HepG2 (cell line): ENCODE data around the gene PFKFB2. TPM values are rescaled to one million over a fixed set of nuclear protein-coding genes. Genes with fewer than 3 reads are reported as not detected.

Experiments
- CENPX ChIP-seq: sonication (generic); formaldehyde crosslinking; IDR thresholded peaks from 2 replicates; pipeline ENCODE4 v1.9.0; 2021; ENCODE audit warnings: mild to moderate bottlenecking, missing genetic modification reagents, moderate library complexity
- DNMT3B ChIP-seq: conservative IDR thresholded peaks from 2 replicates; pipeline ENCODE4 v1.6.1; 2016; ENCODE audit warnings: missing biosample characterization, control low read depth
- FLYWCH1 ChIP-seq: sonication (generic); formaldehyde crosslinking; IDR thresholded peaks from 2 replicates; pipeline ENCODE4 v1.8.1; 2023; ENCODE audit warnings: mild to moderate bottlenecking, missing genetic modification reagents
- MZF1 ChIP-seq: sonication (generic); formaldehyde crosslinking; IDR thresholded peaks from 2 replicates; pipeline ENCODE4 v1.8.1; 2023; ENCODE audit warnings: mild to moderate bottlenecking, missing genetic modification reagents, borderline replicate concordance
- NAIF1 ChIP-seq: sonication (generic); formaldehyde crosslinking; IDR thresholded peaks from 2 replicates; pipeline ENCODE4 v1.5.0; 2020; ENCODE audit warnings: mild to moderate bottlenecking, missing genetic modification reagents, borderline replicate concordance
- NR2F1 ChIP-seq, 2 experiments: fragments of 450-650 bp in 1 of 2; formaldehyde crosslinking in 1 of 2; IDR thresholded peaks; 2 replicates each; pipeline versions ENCODE4 v1.5.0 to v1.6.1; 2016 to 2020; ENCODE audit warnings: mild to moderate bottlenecking in 1 of 2, missing compliant biosample characterization in 1 of 2, missing genetic modification reagents in 1 of 2, moderate library complexity in 1 of 2
- NR2F6 ChIP-seq, 2 experiments: IDR thresholded peaks; 2 replicates each; pipeline ENCODE4 v1.6.1; 2016; ENCODE audit warnings: antibody characterized with exemption in 1 of 2, mild to moderate bottlenecking in 1 of 2
- ZNF510 ChIP-seq: sonication (generic); formaldehyde crosslinking; IDR thresholded peaks from 2 replicates; pipeline ENCODE4 v1.4.0; 2020; ENCODE audit warnings: low read depth, mild to moderate bottlenecking, missing genetic modification reagents
- ZNF670 ChIP-seq: sonication (generic); formaldehyde crosslinking; IDR thresholded peaks from 2 replicates; pipeline ENCODE4 v1.8.0; 2022; ENCODE audit warnings: mild to moderate bottlenecking, missing genetic modification reagents, borderline replicate concordance
- ZNF749 ChIP-seq: sonication (generic); formaldehyde crosslinking; IDR thresholded peaks from 2 replicates; pipeline ENCODE4 v1.8.0; 2022; ENCODE audit warnings: mild to moderate bottlenecking, missing genetic modification reagents, moderate library complexity, borderline replicate concordance
- ZNF777 ChIP-seq: sonication (generic); formaldehyde crosslinking; IDR thresholded peaks from 2 replicates; pipeline ENCODE4 v1.4.0; 2020; ENCODE audit warnings: missing genetic modification reagents
- polyA plus RNA-seq, 8 experiments: library from polyadenylated mRNA; depleted of rRNA in 3 of 8; stranded (reverse) in 7 of 8; unstranded in 1 of 8; fragments of >200 nt; fragmentation: Illumina TruSeq in 4 of 8; extraction: Trizol in 4 of 8; gene quantifications; 2 replicates each; pipeline versions ENCODE4 v1.2.1 to v1.2.3, GENCODE V29; 2011 to 2016; ENCODE audit warnings: low read depth in 4 of 8, missing spikeins in 1 of 8, mixed read lengths in 1 of 8; ENCODE audit not compliant: insufficient read depth in 1 of 8
- total RNA-seq, 5 experiments: library from RNA; depleted of rRNA; stranded (reverse); fragments of >200 nt; fragmentation: Illumina TruSeq; extraction: Trizol; gene quantifications; 2 replicates each; pipeline ENCODE4 v1.2.3, GENCODE V29; 2016; ENCODE audit warnings: low read depth in 1 of 5
- TF ChIP-seq, protein P1 (sequence below), 2 experiments: sonication (generic) in 1 of 2; formaldehyde crosslinking in 1 of 2; IDR thresholded peaks; 2 replicates each; pipeline versions ENCODE4 v1.5.1 to v1.6.1; 2011 to 2020; ENCODE audit warnings: borderline replicate concordance in 1 of 2, low read depth in 1 of 2, low read length in 1 of 2, mild to moderate bottlenecking in 1 of 2, missing genetic modification reagents in 1 of 2, moderate library complexity in 1 of 2
- TF ChIP-seq, protein P2 (sequence below): sonication (generic); formaldehyde crosslinking; IDR thresholded peaks from 2 replicates; pipeline ENCODE4 v1.5.1; 2020; ENCODE audit warnings: missing genetic modification reagents, mild to moderate bottlenecking, borderline replicate concordance
- TF ChIP-seq, protein P3 (sequence below): IDR thresholded peaks from 2 replicates; pipeline ENCODE4 v1.6.1; 2016; ENCODE audit warnings: low read depth
- TF ChIP-seq, protein P4 (sequence below): sonication (generic); formaldehyde crosslinking; IDR thresholded peaks from 2 replicates; pipeline ENCODE4 v1.5.0; 2020; ENCODE audit warnings: missing genetic modification reagents, mild to moderate bottlenecking, borderline replicate concordance
- TF ChIP-seq, protein P5 (sequence below): sonication (generic); formaldehyde crosslinking; IDR thresholded peaks from 2 replicates; pipeline ENCODE4 v1.8.0; 2022; ENCODE audit warnings: mild to moderate bottlenecking, missing genetic modification reagents, moderate library complexity
- TF ChIP-seq, protein P6 (sequence below): IDR thresholded peaks from 2 replicates; pipeline ENCODE4 v1.6.1; 2012; ENCODE audit warnings: inconsistent platforms
- TF ChIP-seq, protein P7 (sequence below): sonication (generic); formaldehyde crosslinking; IDR thresholded peaks from 2 replicates; pipeline ENCODE4 v1.5.0; 2020; ENCODE audit warnings: mild to moderate bottlenecking, missing genetic modification reagents, borderline replicate concordance
- TF ChIP-seq, protein P8 (sequence below): sonication (generic); formaldehyde crosslinking; IDR thresholded peaks from 2 replicates; pipeline ENCODE4 v1.4.0; 2020; ENCODE audit warnings: mild to moderate bottlenecking, missing genetic modification reagents

The PFKFB2 gene
- total and polyA plus RNA-seq, 2 of the 13 experiments (the other 11 are each of a cell fraction or from before 2014, with no cell fraction given): 4.6 to 10.6 TPM

DNA sequence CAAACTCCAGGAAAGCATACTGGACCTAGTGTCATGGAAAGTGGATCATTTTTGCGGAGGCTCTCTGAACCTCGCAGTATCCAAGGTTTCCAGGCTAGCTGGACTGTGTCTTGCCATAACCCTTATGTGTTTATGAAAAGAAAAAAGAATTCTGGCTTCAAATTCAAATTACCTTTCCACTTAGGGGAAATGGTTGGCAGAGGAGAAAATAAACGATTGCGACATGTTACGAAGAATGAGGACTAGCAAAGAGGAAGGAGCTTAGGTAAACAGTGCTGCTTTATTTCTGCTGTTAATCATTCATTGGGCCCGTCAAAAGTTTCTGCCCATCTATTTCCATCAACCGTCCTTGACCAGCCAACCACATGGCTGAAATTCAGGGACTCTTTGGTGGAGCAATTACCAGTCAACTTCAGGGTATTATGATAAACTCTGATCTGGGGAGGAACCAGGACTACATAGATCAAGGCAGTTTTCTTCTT, 50.9 kb downstream of the PFKFB2 start, which contains the start of gene C4BPA (continued):
- TF ChIP-seq DNMT3B (no peak), NAIF1 (CRISPR knock-in tag) (no peak), ZNF670 (CRISPR knock-in tag) (no peak), NR2F1 (CRISPR knock-in tag; IDR thresholded peaks at IDR 0.05) (no peak), MZF1 (CRISPR knock-in tag) (no peak), CENPX (CRISPR knock-in tag) (no peak), FLYWCH1 (CRISPR knock-in tag) (no peak), NR2F6 (IDR thresholded peaks at IDR 0.05) (no peak; the same call in 1 of the 2 replicates), NR2F6 (CRISPR knock-in tag; IDR thresholded peaks at IDR 0.05) (no peak), ZNF510 (CRISPR knock-in tag) (no peak), ZNF749 (CRISPR knock-in tag) (no peak), ZNF777 (CRISPR knock-in tag) (no peak)
- TF ChIP-seq, protein P1, sequence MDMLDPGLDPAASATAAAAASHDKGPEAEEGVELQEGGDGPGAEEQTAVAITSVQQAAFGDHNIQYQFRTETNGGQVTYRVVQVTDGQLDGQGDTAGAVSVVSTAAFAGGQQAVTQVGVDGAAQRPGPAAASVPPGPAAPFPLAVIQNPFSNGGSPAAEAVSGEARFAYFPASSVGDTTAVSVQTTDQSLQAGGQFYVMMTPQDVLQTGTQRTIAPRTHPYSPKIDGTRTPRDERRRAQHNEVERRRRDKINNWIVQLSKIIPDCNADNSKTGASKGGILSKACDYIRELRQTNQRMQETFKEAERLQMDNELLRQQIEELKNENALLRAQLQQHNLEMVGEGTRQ (IDR thresholded peaks at IDR 0.05; ENCODE audit: low read depth, low read length): no peak
- TF ChIP-seq, protein P1 (CRISPR knock-in tag; IDR thresholded peaks at IDR 0.05; ENCODE audit: borderline replicate concordance): no peak
- TF ChIP-seq, protein P2, sequence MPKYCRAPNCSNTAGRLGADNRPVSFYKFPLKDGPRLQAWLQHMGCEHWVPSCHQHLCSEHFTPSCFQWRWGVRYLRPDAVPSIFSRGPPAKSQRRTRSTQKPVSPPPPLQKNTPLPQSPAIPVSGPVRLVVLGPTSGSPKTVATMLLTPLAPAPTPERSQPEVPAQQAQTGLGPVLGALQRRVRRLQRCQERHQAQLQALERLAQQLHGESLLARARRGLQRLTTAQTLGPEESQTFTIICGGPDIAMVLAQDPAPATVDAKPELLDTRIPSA (CRISPR knock-in tag): no peak
- TF ChIP-seq, protein P3, sequence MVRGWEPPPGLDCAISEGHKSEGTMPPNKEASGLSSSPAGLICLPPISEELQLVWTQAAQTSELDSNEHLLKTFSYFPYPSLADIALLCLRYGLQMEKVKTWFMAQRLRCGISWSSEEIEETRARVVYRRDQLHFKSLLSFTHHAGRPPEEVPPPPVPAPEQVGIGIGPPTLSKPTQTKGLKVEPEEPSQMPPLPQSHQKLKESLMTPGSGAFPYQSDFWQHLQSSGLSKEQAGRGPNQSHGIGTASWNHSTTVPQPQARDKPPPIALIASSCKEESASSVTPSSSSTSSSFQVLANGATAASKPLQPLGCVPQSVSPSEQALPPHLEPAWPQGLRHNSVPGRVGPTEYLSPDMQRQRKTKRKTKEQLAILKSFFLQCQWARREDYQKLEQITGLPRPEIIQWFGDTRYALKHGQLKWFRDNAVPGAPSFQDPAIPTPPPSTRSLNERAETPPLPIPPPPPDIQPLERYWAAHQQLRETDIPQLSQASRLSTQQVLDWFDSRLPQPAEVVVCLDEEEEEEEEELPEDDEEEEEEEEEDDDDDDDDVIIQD (CRISPR knock-in tag): peak; percentile 99
- TF ChIP-seq, protein P4, sequence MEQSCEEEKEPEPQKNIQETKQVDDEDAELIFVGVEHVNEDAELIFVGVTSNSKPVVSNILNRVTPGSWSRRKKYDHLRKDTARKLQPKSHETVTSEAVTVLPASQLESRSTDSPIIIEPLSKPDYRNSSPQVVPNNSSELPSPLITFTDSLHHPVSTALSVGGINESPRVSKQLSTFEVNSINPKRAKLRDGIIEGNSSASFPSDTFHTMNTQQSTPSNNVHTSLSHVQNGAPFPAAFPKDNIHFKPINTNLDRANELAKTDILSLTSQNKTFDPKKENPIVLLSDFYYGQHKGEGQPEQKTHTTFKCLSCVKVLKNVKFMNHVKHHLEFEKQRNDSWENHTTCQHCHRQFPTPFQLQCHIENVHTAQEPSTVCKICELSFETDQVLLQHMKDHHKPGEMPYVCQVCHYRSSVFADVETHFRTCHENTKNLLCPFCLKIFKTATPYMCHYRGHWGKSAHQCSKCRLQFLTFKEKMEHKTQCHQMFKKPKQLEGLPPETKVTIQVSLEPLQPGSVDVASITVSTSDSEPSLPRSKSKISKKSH: no peak
- TF ChIP-seq, protein P5, sequence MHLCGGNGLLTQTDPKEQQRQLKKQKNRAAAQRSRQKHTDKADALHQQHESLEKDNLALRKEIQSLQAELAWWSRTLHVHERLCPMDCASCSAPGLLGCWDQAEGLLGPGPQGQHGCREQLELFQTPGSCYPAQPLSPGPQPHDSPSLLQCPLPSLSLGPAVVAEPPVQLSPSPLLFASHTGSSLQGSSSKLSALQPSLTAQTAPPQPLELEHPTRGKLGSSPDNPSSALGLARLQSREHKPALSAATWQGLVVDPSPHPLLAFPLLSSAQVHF (CRISPR knock-in tag): no peak
- TF ChIP-seq, protein P6, sequence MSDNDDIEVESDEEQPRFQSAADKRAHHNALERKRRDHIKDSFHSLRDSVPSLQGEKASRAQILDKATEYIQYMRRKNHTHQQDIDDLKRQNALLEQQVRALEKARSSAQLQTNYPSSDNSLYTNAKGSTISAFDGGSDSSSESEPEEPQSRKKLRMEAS: peak; percentile 41; the same call in 1 of the 2 replicates
- TF ChIP-seq, protein P7, sequence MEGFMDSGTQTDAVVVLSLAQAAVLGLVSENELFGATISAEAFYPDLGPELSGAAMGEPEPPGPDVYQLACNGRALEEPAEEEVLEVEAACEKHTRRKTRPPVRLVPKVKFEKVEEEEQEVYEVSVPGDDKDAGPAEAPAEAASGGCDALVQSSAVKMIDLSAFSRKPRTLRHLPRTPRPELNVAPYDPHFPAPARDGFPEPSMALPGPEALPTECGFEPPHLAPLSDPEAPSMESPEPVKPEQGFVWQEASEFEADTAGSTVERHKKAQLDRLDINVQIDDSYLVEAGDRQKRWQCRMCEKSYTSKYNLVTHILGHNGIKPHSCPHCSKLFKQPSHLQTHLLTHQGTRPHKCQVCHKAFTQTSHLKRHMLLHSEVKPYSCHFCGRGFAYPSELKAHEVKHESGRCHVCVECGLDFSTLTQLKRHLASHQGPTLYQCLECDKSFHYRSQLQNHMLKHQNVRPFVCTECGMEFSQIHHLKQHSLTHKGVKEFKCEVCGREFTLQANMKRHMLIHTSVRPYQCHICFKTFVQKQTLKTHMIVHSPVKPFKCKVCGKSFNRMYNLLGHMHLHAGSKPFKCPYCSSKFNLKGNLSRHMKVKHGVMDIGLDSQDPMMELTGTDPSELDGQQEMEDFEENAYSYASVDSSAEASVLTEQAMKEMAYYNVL (CRISPR knock-in tag): peak; percentile 44; the same call in 1 of the 2 replicates
- TF ChIP-seq, protein P8, sequence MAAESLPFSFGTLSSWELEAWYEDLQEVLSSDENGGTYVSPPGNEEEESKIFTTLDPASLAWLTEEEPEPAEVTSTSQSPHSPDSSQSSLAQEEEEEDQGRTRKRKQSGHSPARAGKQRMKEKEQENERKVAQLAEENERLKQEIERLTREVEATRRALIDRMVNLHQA: no peak
